Colonic mucosa (tissue), 4 donors: ENCODE measurements around the gene LGALS3BP. TPM values are rescaled to one million over a fixed set of nuclear protein-coding genes. Genes with fewer than 3 reads are reported as not detected.
A peak's percentile ranks its signal among the peaks of the same experiment; 100 is the strongest.

Experiments
- DNase-seq: peaks from one replicate; pipeline ENCODE4 v3.0.0-alpha.2; 2020
- H3K27ac ChIP-seq: fragments of 200-600 bp; one replicate; pipeline ENCODE4 v1.8.0; 2021
- H3K27me3 ChIP-seq: fragments of 200-600 bp; one replicate; pipeline ENCODE4 v1.8.0; 2021
- H3K36me3 ChIP-seq: fragments of 200-600 bp; one replicate; pipeline ENCODE4 v1.8.0; 2021
- H3K4me1 ChIP-seq: fragments of 200-600 bp; one replicate; pipeline ENCODE4 v1.8.0; 2021; ENCODE audit warnings: mild to moderate bottlenecking
- H3K4me3 ChIP-seq: fragments of 200-600 bp; one replicate; pipeline ENCODE4 v1.8.0; 2021
- H3K9ac ChIP-seq, 2 donors: one replicate each; pipeline ENCODE4 v1.7.0; 2013; ENCODE audit warnings: control low read depth in 2 of 2, low read depth in 2 of 2, low read length in 2 of 2
- H3K9me3 ChIP-seq: fragments of 200-600 bp; one replicate; pipeline ENCODE4 v1.8.0; 2021
- intact Hi-C: fragments of 100-400 bp; cut with DNase I; formaldehyde crosslinking; loops from one replicate; pipeline ENCODE4 v1.14.1; 2022
- total RNA-seq, 2 donors: library from RNA; stranded (reverse); fragmentation: NEBNext Ultra II Directional in 1 of 2; extraction: Animal tissue kit (Norgen Biotek cat#: 25700) in 1 of 2; gene quantifications; one replicate each; pipeline ENCODE4 v1.2.1, GENCODE V29; 2021
- TF ChIP-seq, protein P1 (sequence below): fragments of 200-600 bp; IDR thresholded peaks from one replicate; pipeline ENCODE4 v1.8.0; 2022; ENCODE audit warnings: antibody characterized with exemption, mild to moderate bottlenecking
- donor health status: healthy.
- donor health status: DM: no; HTN: no; CAD: no.
- donor health status: DM: no; HTN: no; CAD: no.

The LGALS3BP gene
- total RNA-seq, 2 donors from 2014 or later, result 635 to 674 TPM

DNA sequence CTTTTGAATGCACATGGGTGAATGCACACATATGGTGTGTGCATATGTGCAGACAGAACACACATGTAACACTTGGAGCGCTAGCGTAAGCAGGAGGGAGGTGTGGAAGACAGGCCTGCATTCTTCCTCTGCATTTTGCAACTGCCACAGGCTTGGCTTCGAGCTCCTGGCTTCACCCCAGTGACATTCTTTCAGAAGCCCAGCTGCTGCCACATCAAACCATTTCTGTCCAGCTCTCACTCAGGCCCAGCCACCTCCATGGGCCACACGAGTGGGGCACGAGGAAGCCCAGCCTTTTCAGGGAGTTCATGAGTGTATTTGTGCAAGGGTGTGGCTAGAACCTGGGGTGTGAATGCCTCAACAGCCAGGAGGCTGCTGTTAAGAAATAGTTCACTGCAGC is 18.8 kb downstream of the LGALS3BP start:
- Histone ChIP-seq H3K4me1 (no peaks in the 10 kb centered on the region), H3K9ac (peak overlapping the region in 1 of 2 donors; percentile 3), H3K9me3 (no peaks in the 10 kb centered on the region), H3K4me3 (no peak overlapping the region), H3K27ac (no peak overlapping the region), H3K36me3 (no peaks in the 10 kb centered on the region), H3K27me3 (no peaks in the 10 kb centered on the region)
- intact Hi-C loops, result no loop called here
- no peak for DNase-seq
- TF ChIP-seq, protein P1, sequence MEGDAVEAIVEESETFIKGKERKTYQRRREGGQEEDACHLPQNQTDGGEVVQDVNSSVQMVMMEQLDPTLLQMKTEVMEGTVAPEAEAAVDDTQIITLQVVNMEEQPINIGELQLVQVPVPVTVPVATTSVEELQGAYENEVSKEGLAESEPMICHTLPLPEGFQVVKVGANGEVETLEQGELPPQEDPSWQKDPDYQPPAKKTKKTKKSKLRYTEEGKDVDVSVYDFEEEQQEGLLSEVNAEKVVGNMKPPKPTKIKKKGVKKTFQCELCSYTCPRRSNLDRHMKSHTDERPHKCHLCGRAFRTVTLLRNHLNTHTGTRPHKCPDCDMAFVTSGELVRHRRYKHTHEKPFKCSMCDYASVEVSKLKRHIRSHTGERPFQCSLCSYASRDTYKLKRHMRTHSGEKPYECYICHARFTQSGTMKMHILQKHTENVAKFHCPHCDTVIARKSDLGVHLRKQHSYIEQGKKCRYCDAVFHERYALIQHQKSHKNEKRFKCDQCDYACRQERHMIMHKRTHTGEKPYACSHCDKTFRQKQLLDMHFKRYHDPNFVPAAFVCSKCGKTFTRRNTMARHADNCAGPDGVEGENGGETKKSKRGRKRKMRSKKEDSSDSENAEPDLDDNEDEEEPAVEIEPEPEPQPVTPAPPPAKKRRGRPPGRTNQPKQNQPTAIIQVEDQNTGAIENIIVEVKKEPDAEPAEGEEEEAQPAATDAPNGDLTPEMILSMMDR, result no peak

DNA sequence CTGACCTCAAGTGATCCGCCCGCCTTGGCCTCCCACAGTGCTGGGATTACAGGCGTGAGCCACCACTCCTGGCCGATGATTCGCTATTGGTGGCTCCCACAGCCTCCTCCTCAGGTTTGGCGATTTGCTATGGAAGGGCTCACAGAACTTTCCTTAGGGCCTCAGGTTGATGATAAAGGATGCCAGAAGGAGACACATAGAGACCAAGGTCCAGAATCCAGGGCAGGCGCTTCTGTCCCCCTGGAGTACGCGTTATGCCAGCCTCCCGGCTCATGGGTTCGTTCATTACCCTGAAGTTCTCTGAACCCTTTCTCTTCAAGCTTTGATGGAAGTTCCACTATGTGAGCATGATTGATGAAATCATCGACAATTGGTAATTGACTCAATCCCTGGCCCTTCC is 19.9 kb downstream of the LGALS3BP start:
- Histone ChIP-seq H3K36me3 (no peaks in the 10 kb centered on the region), H3K9ac (no peak overlapping the region), H3K9me3 (no peaks in the 10 kb centered on the region), H3K27ac (no peak overlapping the region), H3K4me3 (no peak overlapping the region), H3K27me3 (no peaks in the 10 kb centered on the region), H3K4me1 (no peaks in the 10 kb centered on the region)
- intact Hi-C loops, result no loop called here
- TF ChIP-seq, protein P1, result no peak
- no peak for DNase-seq

DNA sequence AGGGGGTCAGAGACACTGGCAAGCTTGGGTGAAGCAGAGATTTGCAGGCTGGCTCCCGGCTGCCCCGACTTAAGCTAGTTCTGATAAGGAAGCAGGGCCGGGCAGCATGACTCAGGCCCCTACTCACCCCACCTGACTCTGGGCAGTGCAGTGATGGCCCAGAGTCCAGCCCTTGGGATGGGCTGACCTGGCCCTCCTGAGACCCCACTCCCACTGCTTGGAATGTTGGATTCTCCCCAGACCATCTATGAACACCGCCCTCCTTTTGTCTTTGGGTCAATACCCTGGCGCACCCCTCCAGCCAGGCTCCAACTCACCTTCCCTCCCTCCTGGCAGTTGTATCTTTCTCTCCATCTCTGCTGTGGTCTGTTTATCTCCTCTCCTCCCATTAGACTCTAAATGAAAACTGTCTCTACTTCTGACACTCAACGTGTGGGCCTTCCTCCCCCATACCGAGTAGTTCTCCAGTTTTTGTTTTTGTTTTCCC is 21.0 kb downstream of the LGALS3BP start:
- DNase-seq, result no peak

DNA sequence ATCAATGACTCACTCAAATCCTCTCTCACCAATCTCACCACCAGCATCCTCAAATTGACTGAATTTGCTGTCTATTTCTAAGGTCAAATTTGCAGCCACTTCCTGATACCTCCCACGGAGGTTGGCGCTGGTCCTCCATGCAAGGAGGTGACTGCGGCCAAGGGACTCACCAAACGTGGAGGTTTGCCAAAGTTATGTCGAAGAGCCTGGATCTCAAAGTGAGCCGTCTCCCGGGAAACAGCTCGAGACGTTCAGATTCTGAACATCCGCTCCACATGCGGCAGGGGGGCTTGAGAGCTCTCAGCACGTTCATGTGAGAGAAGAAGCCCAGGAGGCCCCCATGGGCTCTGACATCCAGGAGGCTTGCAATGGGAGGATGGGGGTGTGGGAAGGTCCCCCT is 22.6 kb downstream of the LGALS3BP start:
- H3K4me1 ChIP-seq, result no peaks in the 10 kb centered on the region
- H3K27me3 ChIP-seq, result no peaks in the 10 kb centered on the region
- no peak overlapping the region for H3K27ac ChIP-seq
- intact Hi-C loops, result no loop called here
- H3K9me3 ChIP-seq, result no peaks in the 10 kb centered on the region
- DNase-seq, result no peak
- TF ChIP-seq, protein P1, result no peak
- no peak overlapping the region for H3K4me3 ChIP-seq
- no peak overlapping the region for H3K9ac ChIP-seq
- no peaks in the 10 kb centered on the region for H3K36me3 ChIP-seq

More for the DNA sequence above, 21.0 kb downstream of the LGALS3BP start:
- TF ChIP-seq, protein P1, result no peak
- H3K4me3 ChIP-seq, result no peak overlapping the region
- intact Hi-C loops, result no loop called here
- H3K27me3 ChIP-seq, result no peaks in the 10 kb centered on the region
- no peak overlapping the region for H3K9ac ChIP-seq
- no peaks in the 10 kb centered on the region for H3K4me1 ChIP-seq
- no peak overlapping the region for H3K27ac ChIP-seq
- no peaks in the 10 kb centered on the region for H3K9me3 ChIP-seq
- no peaks in the 10 kb centered on the region for H3K36me3 ChIP-seq

GRCh38 chr17:78956254-78956653 is 23.5 kb downstream of the LGALS3BP start:
- Histone ChIP-seq H3K9ac (no peak overlapping the region), H3K9me3 (no peaks in the 10 kb centered on the region), H3K27ac (no peak overlapping the region), H3K27me3 (no peaks in the 10 kb centered on the region), H3K4me1 (no peaks in the 10 kb centered on the region), H3K4me3 (no peak overlapping the region), H3K36me3 (no peaks in the 10 kb centered on the region)
- TF ChIP-seq, protein P1, result no peak
- intact Hi-C loops, result no loop called here
- no peak for DNase-seq
